Measurements from ENCODE around the gene DHCR24.

- no peak for TF ChIP-seq ZNF302 (tag by site-specific recombination; IDR thresholded peaks at IDR 0.05; ENCODE audit: low read depth)
- TF ChIP-seq, protein P1, sequence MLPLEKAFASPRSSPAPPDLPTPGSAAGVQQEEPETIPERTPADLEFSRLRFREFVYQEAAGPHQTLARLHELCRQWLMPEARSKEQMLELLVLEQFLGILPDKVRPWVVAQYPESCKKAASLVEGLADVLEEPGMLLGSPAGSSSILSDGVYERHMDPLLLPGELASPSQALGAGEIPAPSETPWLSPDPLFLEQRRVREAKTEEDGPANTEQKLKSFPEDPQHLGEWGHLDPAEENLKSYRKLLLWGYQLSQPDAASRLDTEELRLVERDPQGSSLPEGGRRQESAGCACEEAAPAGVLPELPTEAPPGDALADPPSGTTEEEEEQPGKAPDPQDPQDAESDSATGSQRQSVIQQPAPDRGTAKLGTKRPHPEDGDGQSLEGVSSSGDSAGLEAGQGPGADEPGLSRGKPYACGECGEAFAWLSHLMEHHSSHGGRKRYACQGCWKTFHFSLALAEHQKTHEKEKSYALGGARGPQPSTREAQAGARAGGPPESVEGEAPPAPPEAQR (tag by site-specific recombination; IDR thresholded peaks at IDR 0.05) = no peak
- TF ChIP-seq CTCF (tag by site-specific recombination; IDR thresholded peaks at IDR 0.05) = no peak
These were observed 21.5 kb downstream of the DHCR24 start for GRCh38 chr1:54865238-54866073.

Measured in HEK293 (cell line).